GM12878 (cell line): Measurements from ENCODE around the gene EPB41L2. TPM values are rescaled to one million over a fixed set of nuclear protein-coding genes. Genes with fewer than 3 reads are reported as not detected.

Experiments used
- ATAC-seq: fragments of 200-7000 bp; cut with Tn5 transposase; 3 replicates; pipeline ENCODE4 v1.9.1; 2020; ENCODE audit warnings: mild to moderate bottlenecking, moderate library complexity
- BruUV-seq: library from RNA; stranded (reverse); fragments of 400-500 nt; replicated peaks from 2 replicates; lab custom pipeline; 2021; lab: Mats Ljungman, UMichigan
- CTCF ChIA-PET: fragments of 300-600 bp; sonication (Branson Sonifier 250); formaldehyde crosslinking; extraction: SDS; loops from one replicate; lab custom pipeline; 2021; ENCODE audit warnings: inconsistent platforms; lab: Yijun Ruan, JAX
- POLR2A ChIA-PET: fragments of 350-600 bp; formaldehyde crosslinking; extraction: SDS; loops from one replicate; lab custom pipeline; 2021; ENCODE audit warnings: inconsistent platforms; lab: Charles Lee
- RAD21 ChIA-PET: fragments of 300-600 bp; sonication (Branson Sonifier 250); formaldehyde crosslinking; loops from one replicate; lab custom pipeline; 2023; ENCODE audit warnings: antibody characterized with exemption; ENCODE audit not compliant: unreplicated experiment; lab: Charles Lee
- SMC1A ChIA-PET: fragments of 300-600 bp; sonication (Branson Sonifier 250); formaldehyde crosslinking; loops from one replicate; lab custom pipeline; 2023; ENCODE audit not compliant: unreplicated experiment, uncharacterized antibody; lab: Charles Lee
- DNase-seq: peaks from one replicate; pipeline ENCODE4 v3.0.0-alpha.2; 2011; ENCODE audit warnings: low read depth, low spot score
- FAIRE-seq: peaks from 3 replicates; lab custom pipeline; 2011; peaks lifted over from hg19 to GRCh38; lab: Jason Lieb, UNC
- H2AFZ ChIP-seq: 2 replicates; pipeline ENCODE4 v1.6.0; 2011; ENCODE audit warnings: low read depth, low read length, control low read depth; ENCODE audit not compliant: control insufficient read depth
- H3K27ac ChIP-seq: 2 replicates; pipeline ENCODE4 v1.5.1; 2011; ENCODE audit warnings: control low read depth; ENCODE audit not compliant: control insufficient read depth, insufficient read depth
- H3K27me3 ChIP-seq, 2 experiments: replicated peaks in 1 of 2; 2 replicates each; pipeline versions ENCODE4 v1.6.0 to v1.6.1; 2011; ENCODE audit warnings: low read length in 1 of 2; ENCODE audit not compliant: control insufficient read depth in 2 of 2, insufficient read depth in 2 of 2
- H3K36me3 ChIP-seq, 2 experiments: 2 replicates each; pipeline ENCODE4 v1.5.1; 2011; ENCODE audit warnings: low read length in 1 of 2; ENCODE audit not compliant: control insufficient read depth in 2 of 2, insufficient read depth in 2 of 2
- H3K4me1 ChIP-seq: 2 replicates; pipeline ENCODE4 v1.6.1; 2011; ENCODE audit warnings: mild to moderate bottlenecking, low read length, moderate library complexity, mixed read lengths; ENCODE audit not compliant: control insufficient read depth, insufficient read depth
- H3K4me2 ChIP-seq: 2 replicates; pipeline ENCODE4 v1.6.0; 2011; ENCODE audit warnings: control low read depth; ENCODE audit not compliant: control insufficient read depth, insufficient read depth
- H3K4me3 ChIP-seq: fragments of 200-600 bp; sonication (generic); 2 replicates; pipeline ENCODE4 v1.5.1; 2016
- H3K79me2 ChIP-seq: 2 replicates; pipeline ENCODE4 v1.6.0; 2011; ENCODE audit warnings: low read length; ENCODE audit not compliant: control insufficient read depth, insufficient read depth
- H3K9ac ChIP-seq: 2 replicates; pipeline ENCODE4 v1.8.0; 2011; ENCODE audit warnings: low read length, control low read depth, mixed read lengths; ENCODE audit not compliant: control insufficient read depth, insufficient read depth
- H3K9me3 ChIP-seq: replicated peaks from 3 replicates; pipeline ENCODE4 v1.5.1; 2011; ENCODE audit warnings: mild to moderate bottlenecking, low read length; ENCODE audit not compliant: control insufficient read depth, insufficient read depth
- H4K20me1 ChIP-seq: 2 replicates; pipeline ENCODE4 v1.6.0; 2011; ENCODE audit not compliant: control insufficient read depth, insufficient read depth
- RCOR1 ChIP-seq: conservative IDR thresholded peaks from 2 replicates; pipeline ENCODE4 v1.6.1; 2012; ENCODE audit warnings: low read depth, low read length, improper control_type of control experiment
- SREBF1 ChIP-seq: IDR thresholded peaks from 2 replicates; pipeline ENCODE4 v1.6.1; 2012; ENCODE audit warnings: mild to moderate bottlenecking, low read length
- SUZ12 ChIP-seq: fragments of 200-600 bp; sonication (generic); IDR thresholded peaks from one replicate; pipeline ENCODE4 v1.6.1; 2018; ENCODE audit warnings: antibody characterized with exemption, mild to moderate bottlenecking; ENCODE audit not compliant: unreplicated experiment
- TCF7 ChIP-seq: IDR thresholded peaks from 2 replicates; pipeline ENCODE4 v1.6.1; 2014; ENCODE audit warnings: antibody characterized with exemption, borderline replicate concordance
- WGBS: methylation state at CpG from one replicate; pipeline ENCODE4 v1.1.6; 2016; ENCODE audit warnings: low lambda C conversion rate; ENCODE audit not compliant: insufficient replicate concordance, insufficient coverage; ENCODE audit errors: missing lambda C conversion rate; 5-methylcytosine and 5-hydroxymethylcytosine counted together
- in situ Hi-C: fragments of 300-500 bp; cut with MboI; formaldehyde crosslinking; loops from 9 replicates; pipeline ENCODE4 v1.14.3; 2018; ENCODE audit warnings: mixed read lengths
- intact Hi-C: fragments of 100-400 bp; cut with micrococcal nuclease; formaldehyde crosslinking; loops from one replicate; pipeline ENCODE4 v1.14.2; 2022; ENCODE audit not compliant: unreplicated experiment
- polyA plus RNA-seq, 11 experiments: library from polyadenylated mRNA; depleted of rRNA in 4 of 11; unstranded in 6 of 11; stranded (reverse) in 5 of 11; fragments of >200 nt; fragmentation: Nextera tagmentation in 4 of 11; fragmentation: Illumina TruSeq in 1 of 11; extraction: Ambion mirVana in 4 of 11; extraction: Trizol in 1 of 11; gene quantifications; 1 replicate in 1 of 11; 2 replicates in 10 of 11; pipeline versions ENCODE4 v1.2.1 to v1.2.3, GENCODE V29; 2011 to 2016; ENCODE audit warnings: inconsistent platforms in 2 of 11, missing spikeins in 2 of 11, low read depth in 1 of 11
- total RNA-seq, 4 experiments: library from RNA; depleted of rRNA in 3 of 4; stranded (reverse); fragments of >200 nt in 3 of 4; fragmentation: Illumina TruSeq in 1 of 4; extraction: Trizol in 1 of 4; gene quantifications; 2 replicates each; pipeline versions ENCODE4 v1.2.1 to v1.2.3, GENCODE V29; 2013 to 2021
- TF ChIP-seq, protein P1 (sequence below): IDR thresholded peaks from 2 replicates; pipeline ENCODE4 v1.6.1; 2012; ENCODE audit warnings: mild to moderate bottlenecking, low read depth, low read length
- TF ChIP-seq, protein P2 (sequence below): fragments of 150-350 bp; IDR thresholded peaks from 2 replicates; pipeline ENCODE4 v1.6.1; 2014; ENCODE audit warnings: mild to moderate bottlenecking, low read depth, low read length

The EPB41L2 gene
- total and polyA plus RNA-seq, 10 of the 15 experiments (the other 5 are each of a cell fraction or from before 2014, with no cell fraction given): 7.4 to 41.6 (median 19.0) TPM

DNA sequence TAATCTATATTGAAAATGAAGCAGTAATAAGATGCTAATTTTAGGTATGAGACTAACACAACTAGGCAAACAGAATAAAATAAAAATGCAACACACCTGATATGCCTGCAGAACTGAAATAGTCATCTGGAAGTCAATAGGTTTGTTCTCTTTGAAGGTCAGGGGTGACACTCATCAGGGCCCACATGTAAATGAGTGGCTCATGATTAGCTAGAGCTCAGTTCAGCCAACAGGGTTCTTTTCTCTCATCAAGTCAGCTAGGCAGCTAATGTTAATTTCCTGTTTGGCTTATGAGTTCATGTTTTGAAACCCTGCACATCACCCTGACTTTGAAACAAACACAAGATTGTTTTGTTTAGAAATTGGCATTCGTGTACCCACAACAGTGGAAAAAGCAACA, 212.0 kb downstream of the EPB41L2 start:
- ChIA-PET RAD21 (no interaction called here), SMC1A (interaction anchor here (1.0 to 2.4 kb wide), 4 partner anchors 8 to 35 kb away, joined by 3 to 7 read pairs (median 4); no protein-coding TSS in a partner anchor), CTCF (interaction anchor here (1.2 to 5.1 kb wide), 3 partner anchors 21 to 557 kb away, joined by 3 to 32 read pairs (median 7); no protein-coding TSS in a partner anchor), POLR2A (no interaction called here)
- no peaks in the 10 kb centered on the region for H3K4me1 ChIP-seq
- no peak overlapping the region for H3K27ac ChIP-seq
- H3K9me3 ChIP-seq: no peaks in the 10 kb centered on the region
- FAIRE-seq (no peak), DNase-seq (no peak), ATAC-seq (0 out of 3 replicates have a peak, but pooled peaks have one; percentile 23)
- in situ Hi-C loops (no loop called here), intact Hi-C loops (no loop called here)
- H4K20me1 ChIP-seq: no peaks in the 10 kb centered on the region
- H3K9ac ChIP-seq: no peak overlapping the region
- H3K36me3 ChIP-seq: no peaks in the 10 kb centered on the region
- H3K4me3 ChIP-seq: no peak overlapping the region
- no peaks in the 10 kb centered on the region for H3K79me2 ChIP-seq
- 50% methylated on average over 1 of the region's 1 CpG for WGBS
- no TSS peak for BruUV-seq
- no peak overlapping the region for H2AFZ ChIP-seq
- no peaks in the 10 kb centered on the region for H3K27me3 ChIP-seq
- TF ChIP-seq SREBF1 (no peak), RCOR1 (no peak), SUZ12 (no peak), TCF7 (no peak)
- TF ChIP-seq, protein P1, sequence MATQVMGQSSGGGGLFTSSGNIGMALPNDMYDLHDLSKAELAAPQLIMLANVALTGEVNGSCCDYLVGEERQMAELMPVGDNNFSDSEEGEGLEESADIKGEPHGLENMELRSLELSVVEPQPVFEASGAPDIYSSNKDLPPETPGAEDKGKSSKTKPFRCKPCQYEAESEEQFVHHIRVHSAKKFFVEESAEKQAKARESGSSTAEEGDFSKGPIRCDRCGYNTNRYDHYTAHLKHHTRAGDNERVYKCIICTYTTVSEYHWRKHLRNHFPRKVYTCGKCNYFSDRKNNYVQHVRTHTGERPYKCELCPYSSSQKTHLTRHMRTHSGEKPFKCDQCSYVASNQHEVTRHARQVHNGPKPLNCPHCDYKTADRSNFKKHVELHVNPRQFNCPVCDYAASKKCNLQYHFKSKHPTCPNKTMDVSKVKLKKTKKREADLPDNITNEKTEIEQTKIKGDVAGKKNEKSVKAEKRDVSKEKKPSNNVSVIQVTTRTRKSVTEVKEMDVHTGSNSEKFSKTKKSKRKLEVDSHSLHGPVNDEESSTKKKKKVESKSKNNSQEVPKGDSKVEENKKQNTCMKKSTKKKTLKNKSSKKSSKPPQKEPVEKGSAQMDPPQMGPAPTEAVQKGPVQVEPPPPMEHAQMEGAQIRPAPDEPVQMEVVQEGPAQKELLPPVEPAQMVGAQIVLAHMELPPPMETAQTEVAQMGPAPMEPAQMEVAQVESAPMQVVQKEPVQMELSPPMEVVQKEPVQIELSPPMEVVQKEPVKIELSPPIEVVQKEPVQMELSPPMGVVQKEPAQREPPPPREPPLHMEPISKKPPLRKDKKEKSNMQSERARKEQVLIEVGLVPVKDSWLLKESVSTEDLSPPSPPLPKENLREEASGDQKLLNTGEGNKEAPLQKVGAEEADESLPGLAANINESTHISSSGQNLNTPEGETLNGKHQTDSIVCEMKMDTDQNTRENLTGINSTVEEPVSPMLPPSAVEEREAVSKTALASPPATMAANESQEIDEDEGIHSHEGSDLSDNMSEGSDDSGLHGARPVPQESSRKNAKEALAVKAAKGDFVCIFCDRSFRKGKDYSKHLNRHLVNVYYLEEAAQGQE: no peak
- TF ChIP-seq, protein P2, sequence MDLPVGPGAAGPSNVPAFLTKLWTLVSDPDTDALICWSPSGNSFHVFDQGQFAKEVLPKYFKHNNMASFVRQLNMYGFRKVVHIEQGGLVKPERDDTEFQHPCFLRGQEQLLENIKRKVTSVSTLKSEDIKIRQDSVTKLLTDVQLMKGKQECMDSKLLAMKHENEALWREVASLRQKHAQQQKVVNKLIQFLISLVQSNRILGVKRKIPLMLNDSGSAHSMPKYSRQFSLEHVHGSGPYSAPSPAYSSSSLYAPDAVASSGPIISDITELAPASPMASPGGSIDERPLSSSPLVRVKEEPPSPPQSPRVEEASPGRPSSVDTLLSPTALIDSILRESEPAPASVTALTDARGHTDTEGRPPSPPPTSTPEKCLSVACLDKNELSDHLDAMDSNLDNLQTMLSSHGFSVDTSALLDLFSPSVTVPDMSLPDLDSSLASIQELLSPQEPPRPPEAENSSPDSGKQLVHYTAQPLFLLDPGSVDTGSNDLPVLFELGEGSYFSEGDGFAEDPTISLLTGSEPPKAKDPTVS: no peak
- no peak overlapping the region for H3K4me2 ChIP-seq
